Activated CD4-positive, alpha-beta T cell treated with anti-CD3 and anti-CD28 coated beads for 48 hours (primary cell): Measurements from ENCODE around the gene PARD3.

Source experiments
- DNase-seq: peaks from one replicate; pipeline ENCODE4 v3.0.0-alpha.2; 2020

PARD3 gene

DNA sequence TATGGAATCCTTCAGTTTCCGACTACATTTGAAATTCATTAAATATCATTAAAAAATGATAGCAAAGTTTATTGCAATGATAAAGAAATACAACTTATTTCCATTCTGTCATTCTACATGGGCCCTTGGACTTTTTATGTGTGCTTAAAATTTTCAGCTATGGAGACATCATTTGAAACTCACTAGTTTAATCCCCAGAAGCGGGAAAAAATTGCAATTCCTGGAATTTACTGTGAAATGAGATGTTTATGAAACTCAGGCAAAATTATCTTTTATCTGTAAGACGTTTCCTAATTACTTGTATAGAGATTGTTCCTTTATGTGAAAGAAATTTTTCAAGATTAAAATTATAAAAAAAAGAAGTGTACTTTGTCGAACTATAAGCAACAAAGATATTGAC lies 213.4 kb downstream of the PARD3 start:
- no peak for DNase-seq

DNA sequence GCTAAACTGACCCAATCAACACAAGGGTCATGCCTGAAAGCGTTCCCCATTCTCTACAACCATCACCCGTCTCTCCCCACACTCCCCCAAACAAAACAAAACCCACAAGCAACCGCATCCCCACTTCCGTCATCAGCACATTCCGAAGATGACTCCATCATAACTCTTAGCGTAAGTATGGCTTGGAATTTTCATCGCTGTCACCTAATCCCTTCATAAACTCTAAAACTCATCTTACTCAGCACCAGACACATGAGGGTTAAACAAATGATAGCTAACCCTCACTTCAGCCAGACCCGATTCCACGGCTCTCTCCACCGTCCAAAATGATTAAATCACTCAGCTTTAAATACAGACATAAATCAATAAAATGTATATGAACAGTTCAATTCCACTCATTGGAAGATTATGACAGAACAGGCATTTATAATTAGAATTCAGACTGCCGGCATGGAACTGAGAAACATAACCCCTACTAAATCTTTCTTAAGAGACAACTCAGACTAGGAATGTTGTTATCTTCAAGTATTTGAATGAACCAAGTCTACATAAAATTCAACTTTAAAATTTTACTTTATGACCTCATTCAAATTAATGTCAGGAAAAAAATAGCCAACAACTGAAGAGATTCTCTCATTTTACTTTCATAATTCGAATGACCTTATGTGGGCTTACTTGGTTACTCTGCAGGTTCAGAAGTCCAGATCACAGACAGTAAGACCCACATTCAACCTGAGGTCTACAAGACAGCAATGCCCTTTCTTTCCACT lies 215.9 kb downstream of the PARD3 start:
- no peak for DNase-seq

DNA sequence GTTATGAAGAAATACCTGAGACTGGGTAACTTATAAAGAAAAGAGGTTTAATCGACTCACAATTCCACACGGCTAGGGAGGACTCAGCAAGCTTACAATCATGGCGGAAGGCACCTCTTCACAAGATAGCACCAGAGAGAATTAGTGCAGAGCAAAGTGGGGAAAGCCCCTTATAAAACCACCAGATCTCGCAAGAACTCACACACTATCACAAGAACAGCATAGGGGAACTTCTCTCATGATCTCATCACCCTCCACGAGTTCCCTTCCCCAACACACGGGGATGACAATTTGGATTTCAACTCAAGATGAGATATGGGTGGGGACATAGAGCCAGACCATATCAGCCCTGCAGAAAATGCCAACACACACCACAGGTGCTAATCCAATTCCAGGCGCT lies 218.7 kb downstream of the PARD3 start:
- DNase-seq = no peak

DNA sequence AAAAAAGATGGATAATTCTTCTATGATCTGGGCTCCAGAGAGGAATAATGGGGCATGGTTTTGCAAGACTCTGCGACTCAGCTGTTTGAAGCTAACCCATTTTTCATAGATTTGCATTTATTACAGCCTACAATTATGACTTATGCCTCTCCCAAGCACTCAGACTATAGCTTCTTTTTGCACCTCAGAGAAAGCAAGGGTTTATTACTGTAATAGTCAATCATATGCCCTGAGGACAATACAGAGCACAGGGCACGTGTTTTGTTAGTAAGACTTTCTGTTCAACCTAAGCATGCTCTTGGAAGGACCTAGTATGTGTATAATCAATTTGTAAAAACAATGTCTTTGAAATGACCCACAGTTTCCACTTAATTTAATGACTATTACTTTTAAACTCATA lies 221.2 kb downstream of the PARD3 start:
- no peak for DNase-seq

DNA sequence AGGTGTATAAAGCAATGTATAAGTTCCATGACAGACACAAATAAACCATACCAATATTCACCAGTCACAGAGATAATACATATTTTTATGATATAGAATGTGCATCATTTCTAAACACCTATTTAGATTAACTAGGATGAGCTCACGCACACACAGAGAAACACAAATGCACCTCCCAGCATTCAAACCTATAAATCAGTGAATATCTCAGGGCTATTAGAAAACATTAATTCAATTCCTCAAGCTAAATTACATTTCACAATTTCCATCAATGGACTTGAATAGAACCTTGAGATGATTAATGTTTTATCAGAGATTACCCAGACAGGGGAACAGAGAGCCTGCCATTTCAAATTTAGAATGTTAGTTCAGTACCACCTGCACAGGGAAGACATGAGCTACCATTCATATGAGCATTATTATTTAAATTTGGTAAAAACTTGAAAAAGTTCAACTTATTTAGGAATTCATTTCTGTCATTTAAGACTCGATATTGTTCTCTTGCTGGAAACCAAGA lies 221.7 kb downstream of the PARD3 start:
- DNase-seq = no peak

DNA sequence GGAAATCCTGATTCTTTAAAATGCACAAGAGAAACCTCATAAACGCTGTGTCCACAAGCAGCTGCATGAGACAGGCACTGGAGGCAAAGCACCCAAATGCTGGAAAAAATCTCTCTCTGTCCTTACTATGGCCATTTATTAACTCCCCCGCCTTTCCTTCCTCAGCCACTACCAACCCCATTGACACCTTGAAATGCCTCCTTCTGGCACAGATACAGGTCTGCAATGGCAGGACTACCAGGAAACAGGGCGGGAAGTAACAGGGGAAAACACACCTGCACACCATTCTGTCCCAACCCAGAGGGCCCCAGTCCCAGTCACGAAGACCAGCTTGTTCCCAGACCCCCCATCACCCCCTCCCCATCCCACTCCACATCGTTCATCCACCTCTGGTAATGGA lies 224.3 kb downstream of the PARD3 start:
- no peak for DNase-seq

DNA sequence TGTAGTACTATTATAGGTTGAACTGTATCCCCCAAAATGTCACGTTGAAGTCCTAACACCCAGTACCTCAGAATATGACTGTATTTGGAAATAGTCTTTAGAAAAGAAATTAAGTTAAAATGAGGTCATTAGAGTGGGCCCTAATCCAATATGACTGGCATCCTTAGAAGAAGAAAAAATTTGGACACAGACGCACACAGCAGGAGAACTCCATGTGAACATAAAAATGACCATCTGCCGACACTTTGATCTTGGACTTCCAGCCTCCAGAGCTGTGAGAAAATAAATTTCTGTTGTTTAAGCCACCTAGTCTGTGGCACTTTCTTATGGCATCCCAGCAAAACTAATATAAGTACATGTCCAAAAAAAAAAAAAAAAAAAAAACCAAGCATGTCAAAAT lies 225.8 kb downstream of the PARD3 start:
- no peak for DNase-seq

DNA sequence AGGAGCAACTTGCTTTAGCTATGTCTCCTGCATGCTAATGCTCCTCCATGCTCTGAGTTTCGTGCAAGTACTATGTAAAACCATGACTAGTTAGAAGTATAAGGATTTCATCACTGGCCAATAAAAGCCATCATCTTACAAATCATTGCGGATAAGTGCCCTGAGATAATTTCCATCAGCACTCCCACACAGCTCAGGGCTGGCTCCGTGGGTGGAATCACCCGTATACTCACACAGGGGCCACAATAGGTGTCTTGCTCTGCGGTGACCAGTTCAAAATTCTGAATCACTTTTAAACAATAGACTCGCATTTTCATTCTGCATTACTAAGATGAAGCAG lies 227.4 kb downstream of the PARD3 start:
- no peak for DNase-seq

DNA sequence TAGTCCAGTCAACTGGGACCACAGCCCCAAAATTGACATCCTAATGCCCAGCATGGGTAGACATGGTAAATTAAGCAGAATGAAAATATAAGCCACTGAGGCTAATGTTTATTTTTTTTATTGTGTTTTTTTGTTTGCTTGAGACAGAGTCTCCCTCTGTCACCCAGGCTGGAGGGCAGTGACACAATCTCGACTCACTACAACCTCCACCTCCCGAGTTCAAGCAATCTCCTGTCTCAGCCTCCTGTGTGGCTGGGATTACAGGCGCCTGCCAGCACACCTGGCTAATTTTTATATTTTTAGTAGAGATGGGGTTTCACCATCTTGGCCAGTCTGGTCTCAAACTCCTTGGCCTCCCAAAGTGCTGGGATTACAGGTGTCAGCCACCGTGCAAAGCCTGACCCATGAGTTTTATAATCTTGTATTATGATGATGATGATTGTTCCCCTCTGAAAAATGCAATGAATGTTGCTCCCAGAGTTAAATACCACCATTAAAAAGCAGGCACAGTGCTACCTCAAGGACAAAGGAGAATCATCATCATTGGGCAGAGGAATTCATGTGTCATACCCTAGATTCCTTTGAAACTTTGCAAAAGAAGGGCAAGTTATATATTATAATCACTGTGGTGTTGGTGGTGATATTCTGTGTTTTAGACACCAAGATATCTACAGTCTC lies 228.0 kb downstream of the PARD3 start:
- no peak for DNase-seq

DNA sequence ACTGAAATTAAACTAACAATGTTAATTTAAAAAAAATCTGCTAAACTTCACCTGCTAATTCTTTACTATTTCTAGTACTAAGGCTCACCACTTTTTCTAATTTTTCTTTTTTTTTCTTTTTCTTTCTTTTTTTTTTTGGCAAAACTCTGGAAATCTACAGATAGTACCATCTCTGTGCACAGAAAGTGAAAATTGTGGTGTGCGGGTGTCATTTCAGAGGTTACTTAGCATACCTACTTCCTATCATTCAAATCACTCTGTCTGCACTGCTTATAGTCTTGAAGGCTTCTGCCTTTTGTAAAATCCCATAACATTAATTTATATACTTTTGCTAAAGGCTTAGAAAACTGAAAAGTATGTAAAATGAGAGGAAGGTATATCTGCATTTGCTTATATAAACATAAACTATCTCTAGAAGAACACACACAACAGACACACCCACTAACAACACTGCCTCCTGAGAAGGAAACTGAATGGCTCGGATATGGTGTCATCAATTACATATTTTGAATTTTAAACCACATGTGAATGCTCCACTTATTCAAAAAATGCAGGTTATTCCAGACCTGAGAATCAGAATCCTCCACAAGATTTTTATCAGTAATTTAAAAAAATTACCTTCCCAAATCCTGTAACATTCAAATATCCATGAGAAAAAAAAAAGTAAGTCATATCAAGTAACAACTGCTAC lies 229.5 kb downstream of the PARD3 start:
- DNase-seq = no peak

DNA sequence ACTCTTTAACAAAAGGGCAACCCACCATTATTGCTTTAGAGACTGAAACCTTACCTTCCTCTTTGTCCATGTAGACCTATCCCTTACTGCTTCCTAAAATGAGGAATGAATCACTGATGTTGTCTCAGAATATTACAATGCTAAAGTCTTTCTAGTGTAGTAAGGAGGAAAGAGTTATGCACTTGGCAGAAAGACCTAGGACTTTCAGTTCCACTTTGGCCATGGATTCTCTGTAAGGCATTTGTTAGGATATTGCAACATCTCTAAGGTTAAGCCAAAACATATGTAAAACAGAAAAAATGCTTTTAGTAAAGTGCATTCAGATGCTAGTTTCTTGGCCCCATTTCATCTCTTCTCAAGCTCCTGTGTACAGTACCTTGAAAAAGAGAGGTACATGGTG lies 230.9 kb downstream of the PARD3 start:
- DNase-seq = no peak

DNA sequence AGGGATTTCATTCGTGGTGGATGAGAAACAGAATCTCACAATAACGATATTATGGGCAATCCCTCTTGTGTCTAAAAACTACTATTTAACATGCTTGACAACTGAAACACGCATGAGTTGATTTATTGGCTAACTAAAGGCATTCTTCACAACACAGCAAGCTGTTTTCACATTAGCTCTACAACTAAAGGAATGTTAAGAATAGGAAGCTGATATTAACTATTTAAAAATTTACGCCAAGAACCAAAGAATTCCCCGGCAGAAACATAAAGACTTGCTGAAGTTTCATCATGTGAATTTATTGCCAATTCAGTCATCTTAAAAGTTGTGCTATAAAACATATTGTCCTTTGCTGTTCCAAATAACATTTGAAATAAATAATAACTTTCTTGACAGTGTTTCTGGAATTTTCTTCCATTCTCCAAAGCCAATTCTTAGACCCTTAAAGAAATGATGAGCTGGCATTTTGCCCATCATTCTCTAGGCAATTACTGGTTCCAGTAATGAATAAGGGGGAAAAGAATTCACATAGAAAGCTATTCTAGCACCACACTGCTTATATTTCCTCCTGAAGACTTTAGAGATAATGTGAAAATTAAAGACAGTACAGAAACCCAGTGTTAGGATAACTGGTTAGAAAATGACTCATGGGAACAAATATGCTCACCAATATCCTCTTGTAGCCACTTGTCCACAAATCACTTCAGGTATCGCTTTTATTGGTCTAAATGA lies 233.1 kb downstream of the PARD3 start:
- DNase-seq = no peak

DNA sequence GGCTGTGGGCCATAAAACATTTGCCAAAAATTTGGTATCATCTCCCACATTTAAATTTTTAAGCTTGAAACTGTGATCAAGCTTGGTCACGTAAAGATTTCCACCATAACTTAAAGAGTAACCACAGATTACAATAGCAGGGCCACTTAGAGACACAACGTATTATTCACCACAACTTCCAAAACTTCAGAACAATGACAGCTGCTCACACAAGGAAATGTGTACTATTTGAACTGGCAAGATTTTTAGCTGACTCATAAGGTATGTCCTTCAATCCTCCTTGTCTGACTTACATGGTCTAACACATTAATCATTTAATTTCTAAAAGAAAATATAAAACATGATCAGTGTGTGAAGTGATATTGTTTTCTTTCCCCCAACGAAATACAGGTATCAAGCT lies 234.5 kb downstream of the PARD3 start:
- no peak for DNase-seq

DNA sequence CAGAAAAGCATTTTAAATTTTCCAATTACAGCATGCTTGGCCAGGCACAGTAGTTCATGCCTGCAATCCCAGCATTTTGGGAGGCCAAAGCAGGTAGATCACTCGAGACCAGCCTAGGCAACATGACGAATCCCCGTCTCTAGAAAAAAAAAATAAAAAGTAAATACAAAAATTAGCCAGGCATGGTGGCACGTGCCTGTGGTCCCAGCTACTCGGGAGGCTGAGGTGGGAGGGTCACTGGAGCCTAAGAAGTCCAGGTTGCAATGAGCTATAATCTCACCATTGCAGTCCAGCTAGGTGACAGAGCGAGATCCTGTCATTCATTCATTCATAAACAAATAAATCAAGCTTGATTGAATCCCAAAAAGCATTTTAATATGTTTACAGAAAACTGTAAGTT lies 234.9 kb downstream of the PARD3 start:
- DNase-seq = no peak

DNA sequence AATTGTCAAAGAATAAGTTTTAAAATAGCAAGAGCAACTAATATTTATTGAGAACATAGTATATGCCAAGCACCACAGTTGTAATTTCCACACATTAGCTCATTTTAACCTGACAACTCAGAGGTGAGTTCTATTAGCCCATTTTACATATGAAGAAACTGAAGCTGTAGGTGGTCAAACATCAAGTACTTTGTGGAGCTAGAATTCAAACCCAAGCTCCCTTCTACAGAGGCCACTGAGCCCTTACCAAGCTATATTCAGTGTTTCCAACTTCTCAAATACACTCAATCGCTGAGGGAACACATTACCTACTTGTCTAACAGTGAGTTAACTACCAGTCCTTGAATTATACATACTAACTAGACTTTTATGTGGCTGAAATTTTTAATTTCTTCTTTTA lies 236.6 kb downstream of the PARD3 start:
- DNase-seq = no peak

DNA sequence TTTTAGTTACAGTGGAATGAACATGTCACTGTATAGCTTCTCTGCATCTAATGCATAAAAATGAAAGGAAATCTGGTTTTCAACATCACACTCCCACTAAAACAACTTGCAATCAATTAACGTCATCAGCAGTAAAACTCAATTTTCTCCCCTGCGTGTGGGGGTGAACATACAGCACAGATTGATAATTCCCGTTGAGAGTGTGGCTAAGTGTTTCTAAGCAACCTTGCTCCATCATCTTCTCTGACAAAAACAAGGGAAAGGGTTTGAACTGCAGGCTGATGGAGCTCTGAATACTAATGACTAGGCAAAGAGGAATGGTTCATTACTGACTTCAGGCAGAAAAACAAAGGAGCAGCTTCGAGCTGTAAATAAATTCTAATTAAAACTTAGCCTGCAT lies 238.3 kb downstream of the PARD3 start:
- DNase-seq = no peak

DNA sequence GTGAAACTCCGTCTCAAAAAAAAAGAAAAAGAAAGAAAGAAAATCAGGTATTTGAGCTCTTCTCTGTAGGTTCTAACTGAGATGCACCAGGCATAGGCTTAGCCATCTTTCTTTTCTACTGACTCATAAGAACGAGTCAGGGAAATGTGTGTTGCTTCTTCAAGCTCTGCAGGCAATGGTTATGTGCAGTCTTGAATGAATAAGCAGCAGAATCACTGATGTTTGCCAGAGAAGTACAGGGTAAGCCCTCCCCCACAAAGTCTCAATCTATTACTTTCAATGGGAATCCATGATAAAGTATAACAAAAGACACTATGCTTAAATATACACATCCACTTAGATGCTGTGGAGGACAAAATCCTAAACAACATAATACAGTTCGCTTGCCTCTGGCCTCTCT lies 239.2 kb downstream of the PARD3 start:
- DNase-seq = no peak

DNA sequence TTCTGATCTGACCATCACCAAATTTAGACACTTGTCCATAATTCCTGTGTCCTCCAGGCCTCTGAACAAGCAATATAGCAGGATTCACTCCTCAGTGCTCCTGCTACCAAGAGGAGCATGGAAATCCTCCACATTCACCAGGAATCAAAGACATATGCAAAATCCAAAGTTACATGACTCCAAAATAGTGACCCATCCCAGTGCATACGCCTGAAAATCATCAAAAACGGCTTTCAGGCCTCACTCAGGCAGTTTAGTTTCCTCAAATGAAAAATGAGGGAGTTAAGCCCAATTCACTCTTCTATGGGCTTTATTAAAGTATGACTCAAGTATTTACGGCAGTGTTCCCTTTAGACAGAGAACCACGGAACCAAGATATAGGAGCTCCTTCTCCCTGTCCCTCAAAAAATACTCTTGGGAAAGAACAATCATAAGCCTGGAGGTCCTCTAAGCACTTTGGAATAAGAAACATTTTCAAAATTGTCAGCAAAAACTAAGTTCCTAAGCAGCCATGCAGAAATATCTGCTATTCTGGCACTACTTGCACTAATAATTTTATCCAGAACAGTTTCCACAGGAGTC lies 240.7 kb downstream of the PARD3 start:
- no peak for DNase-seq

DNA sequence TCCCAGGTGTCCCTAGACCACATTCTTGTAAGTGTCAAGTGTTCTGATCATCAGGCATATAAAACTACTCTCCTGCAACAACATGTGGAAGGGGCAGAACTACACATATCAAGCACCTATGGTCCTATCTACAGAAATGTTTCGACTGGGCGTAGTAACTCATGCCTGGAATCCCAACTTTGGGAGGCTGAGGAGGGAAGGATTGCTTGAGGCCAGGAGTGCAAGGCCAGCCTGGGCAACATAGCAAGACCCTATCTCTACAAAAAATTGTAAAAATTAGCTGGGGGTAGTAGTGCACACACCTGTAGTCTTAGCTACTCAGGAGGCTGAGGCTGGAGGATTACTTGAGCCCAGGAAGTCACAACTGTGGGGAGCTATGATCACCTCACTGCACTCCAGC lies 244.2 kb downstream of the PARD3 start:
- no peak for DNase-seq

DNA sequence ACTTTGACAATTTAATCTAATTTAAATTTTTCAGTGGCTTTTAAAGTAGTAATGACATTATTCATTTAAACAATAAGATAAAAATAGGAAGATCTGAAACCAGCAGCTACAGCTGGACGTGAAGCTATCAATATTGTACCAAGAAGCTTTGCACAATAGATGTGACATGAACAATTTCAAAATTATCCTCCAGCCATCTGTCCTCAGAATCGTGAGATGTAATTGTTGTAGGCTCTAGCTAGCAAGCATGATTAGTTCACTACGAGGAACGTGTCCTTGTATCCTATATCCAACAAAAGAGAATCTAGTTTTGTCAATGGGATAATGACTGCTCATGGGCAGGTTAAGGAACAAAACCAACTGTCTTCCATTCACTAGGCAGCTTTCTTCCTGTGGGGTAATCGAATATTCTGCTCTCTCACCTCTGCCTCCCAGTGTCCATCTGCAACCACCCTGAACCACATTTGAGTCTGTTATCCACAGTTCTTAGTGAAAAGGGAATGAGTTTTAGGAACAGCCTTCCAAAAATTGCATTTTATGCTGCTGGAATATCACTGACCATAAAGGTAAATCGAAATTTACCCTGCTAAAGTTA lies 247.3 kb downstream of the PARD3 start:
- DNase-seq = no peak

DNA sequence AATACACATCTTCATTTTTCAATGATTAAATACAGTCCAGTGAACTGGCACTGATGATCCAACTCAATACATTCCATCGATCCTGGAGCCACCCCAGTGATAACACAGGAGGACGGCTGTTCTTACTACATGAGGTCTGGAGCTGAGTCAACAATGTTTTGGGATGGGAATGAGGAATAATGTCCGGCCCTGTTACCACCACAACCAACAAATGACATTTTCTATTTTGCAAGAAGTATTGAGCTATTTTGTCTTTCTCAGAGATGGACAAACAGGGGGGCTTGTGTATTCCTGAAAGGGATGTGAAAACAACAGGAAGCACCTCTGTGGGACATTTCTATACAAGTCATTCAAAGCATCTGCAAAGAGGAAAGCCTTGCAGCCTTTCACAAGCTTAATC lies 249.2 kb downstream of the PARD3 start:
- no peak for DNase-seq

DNA sequence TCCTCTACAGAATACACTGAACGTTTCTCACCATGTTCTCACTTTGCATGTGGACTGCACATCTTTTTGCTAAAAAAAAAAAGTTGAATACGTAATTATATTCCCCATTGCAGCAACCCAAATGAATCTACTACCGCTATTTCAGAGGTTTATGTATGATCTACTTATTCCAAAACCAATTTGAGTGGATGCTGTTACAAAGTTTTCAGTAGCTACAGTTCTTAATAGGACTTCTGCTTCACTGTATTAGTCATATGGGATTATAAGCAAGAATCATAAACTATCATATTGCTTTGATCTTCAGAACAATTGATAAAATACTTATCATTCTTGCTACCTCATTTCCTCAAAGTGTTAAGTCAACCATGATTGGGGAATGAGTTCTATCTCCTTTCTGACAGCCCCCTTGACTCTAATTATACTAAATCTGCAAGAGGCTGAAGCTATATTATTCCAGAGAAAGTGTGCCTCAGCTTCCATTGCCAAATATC lies 257.0 kb downstream of the PARD3 start:
- no peak for DNase-seq

DNA sequence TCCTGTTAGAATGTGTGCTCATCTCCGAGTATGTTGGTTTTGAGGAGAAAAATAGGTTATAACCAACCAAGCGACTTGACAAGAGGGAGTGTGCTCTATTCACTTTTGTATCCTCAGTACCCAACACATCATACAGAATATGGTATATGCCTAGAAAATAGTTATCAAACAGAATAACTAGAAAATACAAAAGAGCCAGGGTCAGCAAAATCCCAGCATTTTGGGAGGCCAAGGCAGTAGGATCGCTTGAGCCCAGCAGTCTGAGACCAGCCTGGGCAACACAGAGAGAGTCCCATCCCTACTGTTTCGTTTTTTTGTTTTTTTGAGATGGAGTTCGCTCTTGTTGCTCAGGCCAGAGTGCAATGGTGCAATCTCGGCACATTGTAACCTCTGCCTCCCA lies 257.9 kb downstream of the PARD3 start:
- DNase-seq = no peak
